Ramos (cell line): ENCODE results near the gene OLIG1.

Source experiments
- in situ Hi-C: fragments of 300-500 bp; cut with MboI; formaldehyde crosslinking; loops from one replicate; pipeline ENCODE4 v1.14.3; 2022; ENCODE audit warnings: low sequenced_read_pairs; ENCODE audit not compliant: unreplicated experiment

OLIG1 gene

GRCh38 chr21:33069994-33070743 is at the start of gene OLIG1:
OLIG1 (plus strand) TSS chr21:33070141; CDS start chr21:33070247, 106 bp downstream.
- in situ Hi-C loops = no loop called here

GRCh38 chr21:33020558-33021100 is 49.3 kb upstream of the OLIG1 start:
- in situ Hi-C loops = no loop called here

- in situ Hi-C loops = no loop called here
Measured at GRCh38 chr21:33021150-33021549, 48.8 kb upstream of the OLIG1 start.

GRCh38 chr21:33021667-33022066 is 48.3 kb upstream of the OLIG1 start:
- in situ Hi-C loops = no loop called here

GRCh38 chr21:33022489-33022827 is 47.5 kb upstream of the OLIG1 start:
- in situ Hi-C loops = no loop called here

GRCh38 chr21:33022828-33023573 is 46.9 kb upstream of the OLIG1 start:
- in situ Hi-C loops = no loop called here

- in situ Hi-C loops = no loop called here
Measured at GRCh38 chr21:33023574-33024200, 46.3 kb upstream of the OLIG1 start.

- in situ Hi-C loops = no loop called here
Measured at GRCh38 chr21:33024201-33025103, 45.5 kb upstream of the OLIG1 start.

GRCh38 chr21:33025106-33025488 is 44.8 kb upstream of the OLIG1 start:
- in situ Hi-C loops = no loop called here

- in situ Hi-C loops = no loop called here
Measured at GRCh38 chr21:33025489-33026442, 44.2 kb upstream of the OLIG1 start, which contains the start of gene OLIG2. OLIG2 (plus strand) TSS chr21:33025935; CDS start chr21:33026863, 928 bp downstream.

- in situ Hi-C loops = no loop called here
Measured at GRCh38 chr21:33026443-33026858, 43.5 kb upstream of the OLIG1 start.

- in situ Hi-C loops = no loop called here
Measured at GRCh38 chr21:33026878-33027400, 43.0 kb upstream of the OLIG1 start.

- in situ Hi-C loops = no loop called here
Measured at GRCh38 chr21:33027401-33028286, 42.3 kb upstream of the OLIG1 start.

GRCh38 chr21:33028287-33028670 is 41.7 kb upstream of the OLIG1 start:
- in situ Hi-C loops = no loop called here

GRCh38 chr21:33028773-33029384 is 41.1 kb upstream of the OLIG1 start:
- in situ Hi-C loops = no loop called here

- in situ Hi-C loops = no loop called here
Measured at GRCh38 chr21:33029385-33029921, 40.5 kb upstream of the OLIG1 start.

GRCh38 chr21:33029975-33030461 is 39.9 kb upstream of the OLIG1 start:
- in situ Hi-C loops = no loop called here
